Endothelial cell of umbilical vein (primary cell): Measurements from ENCODE around the gene GNA12. TPM values are rescaled to one million over a fixed set of nuclear protein-coding genes. Genes with fewer than 3 reads are reported as not detected.

Experiments used
- BruUV-seq: library from RNA; stranded (reverse); fragments of 400-500 nt; replicated peaks from 2 replicates; lab custom pipeline; 2021; lab: Mats Ljungman, UMichigan
- CTCF ChIA-PET: fragments of 300-600, 350-600 bp; sonication (Branson Sonifier 250); formaldehyde crosslinking; loops from one replicate; lab custom pipeline; 2021; ENCODE audit warnings: antibody characterized with exemption, inconsistent platforms; lab: Charles Lee
- POLR2A ChIA-PET: fragments of 300-600, 350-600 bp; sonication (Branson Sonifier 250); formaldehyde crosslinking; loops from one replicate; lab custom pipeline; 2021; ENCODE audit warnings: antibody characterized with exemption, inconsistent platforms; lab: Charles Lee
- DNase-seq: peaks from one replicate; pipeline ENCODE4 v3.0.0-alpha.2; 2011; ENCODE audit warnings: low read depth, low spot score
- FAIRE-seq: peaks from 2 replicates; lab custom pipeline; 2011; peaks lifted over from hg19 to GRCh38; lab: Jason Lieb, UNC
- H2AFZ ChIP-seq: 2 replicates; pipeline ENCODE4 v1.6.0; 2012; ENCODE audit warnings: low read depth, low read length, control low read depth, inconsistent platforms
- H3K27ac ChIP-seq: 2 replicates; pipeline ENCODE4 v1.5.1; 2011; ENCODE audit warnings: low read depth, mild to moderate bottlenecking, control low read depth, low read length, moderate library complexity; ENCODE audit not compliant: insufficient read depth
- H3K27me3 ChIP-seq, 2 experiments: 2 replicates each; pipeline versions ENCODE4 v1.6.0 to v1.6.1; 2011; ENCODE audit warnings: low read length in 2 of 2, mixed read lengths in 1 of 2; ENCODE audit not compliant: control insufficient read depth in 2 of 2, insufficient read depth in 2 of 2
- H3K36me3 ChIP-seq, 2 experiments: 2 replicates in 1 of 2; 3 replicates in 1 of 2; pipeline ENCODE4 v1.5.1; 2011; ENCODE audit warnings: low read length in 2 of 2, mild to moderate bottlenecking in 1 of 2, moderate library complexity in 1 of 2; ENCODE audit not compliant: control insufficient read depth in 2 of 2, insufficient read depth in 2 of 2; ENCODE audit errors: extremely low read depth in 1 of 2
- H3K4me1 ChIP-seq: 3 replicates; pipeline ENCODE4 v1.5.1; 2011; ENCODE audit warnings: mild to moderate bottlenecking, low read length; ENCODE audit not compliant: control insufficient read depth, insufficient read depth; ENCODE audit errors: extremely low read depth
- H3K4me2 ChIP-seq: 2 replicates; pipeline ENCODE4 v1.6.1; 2011; ENCODE audit warnings: low read length, control low read depth, mixed read lengths; ENCODE audit not compliant: insufficient read depth
- H3K4me3 ChIP-seq, 3 experiments: fragments of 200-600 bp in 1 of 3; sonication (generic), shearing (Covaris generic) in 1 of 3; replicated peaks in 1 of 3; 2 replicates each; pipeline ENCODE4 v1.5.1; 2011 to 2016; ENCODE audit warnings: control low read depth in 3 of 3, low read length in 3 of 3, mild to moderate bottlenecking in 2 of 3, inconsistent platforms in 1 of 3, low read depth in 1 of 3, moderate library complexity in 1 of 3; ENCODE audit not compliant: insufficient read depth in 1 of 3
- H3K79me2 ChIP-seq: 2 replicates; pipeline ENCODE4 v1.6.0; 2012; ENCODE audit warnings: low read length, inconsistent platforms; ENCODE audit not compliant: control insufficient read depth, insufficient read depth
- H3K9ac ChIP-seq: replicated peaks from 2 replicates; pipeline ENCODE3; 2011; ENCODE audit warnings: low read length, control low read depth; ENCODE audit not compliant: insufficient read depth; ENCODE audit errors: extremely low read depth
- H3K9me1 ChIP-seq: replicated peaks from 3 replicates; pipeline ENCODE4 v1.6.0; 2011; ENCODE audit warnings: mild to moderate bottlenecking, low read length; ENCODE audit not compliant: control insufficient read depth, insufficient read depth; ENCODE audit errors: extremely low read depth
- H3K9me3 ChIP-seq: replicated peaks from 2 replicates; pipeline ENCODE4 v1.5.1; 2012; ENCODE audit warnings: low read length, inconsistent platforms; ENCODE audit not compliant: control insufficient read depth, insufficient read depth
- H4K20me1 ChIP-seq: replicated peaks from 2 replicates; pipeline ENCODE3; 2011; ENCODE audit warnings: mild to moderate bottlenecking, low read length; ENCODE audit not compliant: control insufficient read depth, insufficient read depth; ENCODE audit errors: extremely low read depth
- CTCF ChIP-seq, 2 donors: IDR thresholded peaks; 1 replicate in 1 of 2; 2 replicates in 1 of 2; pipeline ENCODE4 v1.5.1; 2011; ENCODE audit warnings: low read length in 2 of 2, mild to moderate bottlenecking in 2 of 2, moderate library complexity in 2 of 2, control low read depth in 1 of 2, inconsistent platforms in 1 of 2, low read depth in 1 of 2; ENCODE audit not compliant: insufficient read depth in 1 of 2; ENCODE audit errors: extremely low read depth in 1 of 2
- EZH2 ChIP-seq: IDR thresholded peaks from 2 replicates; pipeline ENCODE4 v1.6.1; 2012; ENCODE audit warnings: borderline replicate concordance, low read depth, mild to moderate bottlenecking, moderate library complexity, low read length, inconsistent platforms; ENCODE audit not compliant: severe bottlenecking
- FOS ChIP-seq: IDR thresholded peaks from 2 replicates; pipeline ENCODE4 v1.6.1; 2011; ENCODE audit warnings: mild to moderate bottlenecking, low read length, moderate library complexity, borderline replicate concordance; ENCODE audit not compliant: insufficient read depth
- GATA2 ChIP-seq: IDR thresholded peaks from 2 replicates; pipeline ENCODE4 v1.7.0; 2011; ENCODE audit warnings: low read depth, mild to moderate bottlenecking, moderate library complexity, mixed read lengths, low read length; ENCODE audit not compliant: insufficient read length, insufficient read depth
- JUN ChIP-seq: IDR thresholded peaks from 2 replicates; pipeline ENCODE4 v1.6.1; 2011; ENCODE audit warnings: borderline replicate concordance, low read depth; ENCODE audit not compliant: insufficient read length, insufficient read depth
- MAX ChIP-seq: IDR thresholded peaks from 2 replicates; pipeline ENCODE4 v1.6.1; 2011; ENCODE audit not compliant: insufficient read depth, insufficient read length
- MYC ChIP-seq: IDR thresholded peaks from one replicate; pipeline ENCODE4 v1.6.1; 2011; ENCODE audit warnings: mild to moderate bottlenecking, low read depth, low read length
- POLR2A ChIP-seq: IDR thresholded peaks from 2 replicates; pipeline ENCODE4 v1.6.1; 2012; ENCODE audit warnings: low read depth, mild to moderate bottlenecking, control low read depth, low read length
- POLR2AphosphoS5 ChIP-seq: IDR thresholded peaks from 2 replicates; pipeline ENCODE4 v1.6.1; 2012; ENCODE audit warnings: low read depth, mild to moderate bottlenecking, control low read depth, low read length, moderate library complexity; ENCODE audit not compliant: insufficient read depth
- dilution Hi-C: fragments of 300-500 bp; cut with MboI; formaldehyde crosslinking; loops from one replicate; pipeline ENCODE4 v1.15.0; 2019; ENCODE audit warnings: low sequenced_read_pairs; ENCODE audit not compliant: extremely low pct_ligation_motif_present
- intact Hi-C: fragments of 100-400 bp; cut with micrococcal nuclease; formaldehyde crosslinking; loops from one replicate; pipeline ENCODE4 v1.10.0; 2022
- polyA plus RNA-seq, 4 experiments: library from polyadenylated mRNA; depleted of rRNA in 3 of 4; stranded (reverse) in 3 of 4; unstranded in 1 of 4; fragments of >200 nt; gene quantifications; 2 replicates each; pipeline versions ENCODE4 v1.2.1 to v1.2.3, GENCODE V29; 2011 to 2012; ENCODE audit warnings: missing spikeins in 1 of 4
- total RNA-seq: library from RNA; stranded (reverse); gene quantifications from 2 replicates; pipeline ENCODE4 v1.2.3, GENCODE V29; 2021

GNA12 gene
- total and polyA plus RNA-seq, 2 donors (not counting 3 experiments of a cell fraction or from before 2014, with no cell fraction given): 63.0 to 75.1 TPM

DNA sequence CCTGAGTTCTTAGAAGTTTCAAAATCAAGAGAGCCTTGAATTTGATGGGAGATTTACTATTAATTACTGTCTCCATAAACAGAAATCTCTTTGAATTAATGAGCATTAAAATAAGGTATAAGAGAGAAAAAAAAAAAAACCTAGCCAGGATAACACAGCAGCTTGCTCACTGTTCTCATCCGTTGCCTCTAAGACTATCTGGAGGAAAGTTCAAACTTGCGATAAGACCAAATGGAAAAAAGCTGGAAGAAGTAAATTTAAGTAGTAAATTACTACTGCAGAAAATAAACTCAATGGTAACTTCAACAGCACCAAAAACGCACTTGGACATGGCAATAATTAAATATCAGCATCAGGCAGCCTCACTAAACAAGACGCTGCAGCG lies 36.7 kb downstream of the GNA12 start:
- no peaks in the 10 kb centered on the region for H3K36me3 ChIP-seq
- peaks cover 42% of the 10 kb centered on the region for H3K79me2 ChIP-seq
- dilution Hi-C loops: no loop called here
- H4K20me1 ChIP-seq: peaks cover 2% of the 10 kb centered on the region
- DNase-seq: no peak
- no peaks in the 10 kb centered on the region for H3K9me3 ChIP-seq
- intact Hi-C loops: no loop called here
- TF ChIP-seq EZH2 (no peak), CTCF (IDR thresholded peaks at IDR 0.05; ENCODE audit: extremely low read depth in 1 of 2, insufficient read depth in 1 of 2, low read depth in 1 of 2, low read length in 2 of 2) (no peak), GATA2 (no peak), JUN (no peak), MAX (no peak), POLR2A (no peak), POLR2AphosphoS5 (no peak), MYC (no peak), FOS (no peak)
- H3K27me3 ChIP-seq: no peaks in the 10 kb centered on the region
- H3K4me3 ChIP-seq: no peak overlapping the region
- no peak overlapping the region for H3K27ac ChIP-seq
- H3K4me1 ChIP-seq: peaks cover 10% of the 10 kb centered on the region
- no TSS peak for BruUV-seq
- POLR2A ChIA-PET: interaction anchor here (1.0 kb wide), 1 partner anchor 13 kb away, joined by 4 read pairs; no protein-coding TSS in a partner anchor
- FAIRE-seq: no peak
- H3K9ac ChIP-seq: no peak overlapping the region
- H3K9me1 ChIP-seq: no peaks in the 10 kb centered on the region
- H2AFZ ChIP-seq: no peak overlapping the region
- H3K4me2 ChIP-seq: no peak overlapping the region
- CTCF ChIA-PET: no interaction called here
